Activated CD8-positive, alpha-beta memory T cell treated with anti-CD3 and anti-CD28 coated beads, Interleukin-2, amount 50 U/mL, for 24 hours (primary cell): ENCODE data around the gene KIRREL3.

ENCODE experiments used
- DNase-seq: peaks from one replicate; pipeline ENCODE4 v3.0.0-alpha.2; 2020; ENCODE audit errors: extremely low read depth

Gene KIRREL3

GRCh38 chr11:126870021-126870420 lies 130.5 kb downstream of the KIRREL3 start:
- no peak for DNase-seq

GRCh38 chr11:126868741-126869140 lies 131.8 kb downstream of the KIRREL3 start:
- DNase-seq = no peak

- no peak for DNase-seq
Observed at GRCh38 chr11:126864934-126865333, 135.6 kb downstream of the KIRREL3 start.

- no peak for DNase-seq
Observed at GRCh38 chr11:126863294-126863997, 137.1 kb downstream of the KIRREL3 start.

GRCh38 chr11:126862664-126863243 lies 137.8 kb downstream of the KIRREL3 start:
- no peak for DNase-seq

GRCh38 chr11:126861796-126862459 lies 138.6 kb downstream of the KIRREL3 start:
- DNase-seq = no peak

GRCh38 chr11:126857860-126858808 lies 142.4 kb downstream of the KIRREL3 start:
- DNase-seq = no peak

- no peak for DNase-seq
Observed at GRCh38 chr11:126855536-126855935, 145.0 kb downstream of the KIRREL3 start.

- DNase-seq = no peak
Observed at GRCh38 chr11:126853732-126854131, 146.8 kb downstream of the KIRREL3 start.

GRCh38 chr11:126844789-126845188 lies 155.8 kb downstream of the KIRREL3 start:
- no peak for DNase-seq

- DNase-seq = no peak
Observed at GRCh38 chr11:126843096-126843495, 157.5 kb downstream of the KIRREL3 start.

GRCh38 chr11:126841999-126842398 lies 158.6 kb downstream of the KIRREL3 start:
- no peak for DNase-seq

- no peak for DNase-seq
Observed at GRCh38 chr11:126840975-126841374, 159.6 kb downstream of the KIRREL3 start.

GRCh38 chr11:126840201-126840886 lies 160.2 kb downstream of the KIRREL3 start:
- no peak for DNase-seq

GRCh38 chr11:126839496-126839895 lies 161.1 kb downstream of the KIRREL3 start:
- no peak for DNase-seq

GRCh38 chr11:126838779-126839178 lies 161.8 kb downstream of the KIRREL3 start:
- no peak for DNase-seq

- DNase-seq = no peak
Observed at GRCh38 chr11:126837581-126837980, 163.0 kb downstream of the KIRREL3 start.

GRCh38 chr11:126834573-126834972 lies 166.0 kb downstream of the KIRREL3 start:
- DNase-seq = no peak

GRCh38 chr11:126834149-126834548 lies 166.4 kb downstream of the KIRREL3 start:
- no peak for DNase-seq

- no peak for DNase-seq
Observed at GRCh38 chr11:126833065-126833464, 167.5 kb downstream of the KIRREL3 start.

GRCh38 chr11:126832387-126832786 lies 168.2 kb downstream of the KIRREL3 start:
- DNase-seq = no peak
